Kidney (tissue), 14 donors: ENCODE results near the gene CCDC198. TPM values are rescaled to one million over a fixed set of nuclear protein-coding genes. Genes with fewer than 3 reads are reported as not detected.
A peak's percentile ranks its signal among the peaks of the same experiment; 100 is the strongest.

Experiments
- DNase-seq, 5 donors: peaks; one replicate each; pipeline ENCODE4 v3.0.0-alpha.2; 2013 to 2020
- FAIRE-seq: peaks from 2 replicates; lab custom pipeline; 2012; peaks lifted over from hg19 to GRCh38; lab: Jason Lieb, UNC
- H3K27ac ChIP-seq, 2 donors: one replicate each; pipeline ENCODE4 v1.7.0; 2013; ENCODE audit warnings: low read depth in 2 of 2, low read length in 2 of 2, inconsistent platforms in 1 of 2
- H3K27me3 ChIP-seq: one replicate; pipeline ENCODE4 v1.7.1; 2013; ENCODE audit warnings: low read length, inconsistent platforms; ENCODE audit not compliant: control insufficient read depth, insufficient read depth
- H3K36me3 ChIP-seq, 3 donors: one replicate each; pipeline versions ENCODE4 v1.7.0 to v1.7.1; 2013; ENCODE audit warnings: low read length in 3 of 3, control low read depth in 1 of 3, inconsistent platforms in 1 of 3; ENCODE audit not compliant: insufficient read depth in 3 of 3, control insufficient read depth in 2 of 3
- H3K4me1 ChIP-seq, 3 donors: one replicate each; pipeline versions ENCODE4 v1.7.0 to v1.7.1; 2013; ENCODE audit warnings: low read length in 3 of 3, inconsistent platforms in 1 of 3, low read depth in 1 of 3; ENCODE audit not compliant: control insufficient read depth in 2 of 3, insufficient read depth in 2 of 3
- H3K4me3 ChIP-seq, 3 donors: one replicate each; pipeline versions ENCODE4 v1.7.0 to v1.8.1; 2013; ENCODE audit warnings: low read length in 3 of 3, control low read depth in 1 of 3, inconsistent platforms in 1 of 3
- H3K9ac ChIP-seq, 3 donors: one replicate each; pipeline versions ENCODE4 v1.7.0 to v1.7.1; 2013; ENCODE audit warnings: low read length in 3 of 3, control low read depth in 1 of 3, inconsistent platforms in 1 of 3
- H3K9me3 ChIP-seq, 3 donors: one replicate each; pipeline versions ENCODE4 v1.7.0 to v1.7.1; 2013; ENCODE audit warnings: low read length in 3 of 3, control low read depth in 1 of 3, inconsistent platforms in 1 of 3; ENCODE audit not compliant: control insufficient read depth in 2 of 3, insufficient read depth in 1 of 3
- CTCF ChIP-seq: IDR thresholded peaks from 3 replicates; pipeline ENCODE4 v1.5.1; 2012; ENCODE audit warnings: mild to moderate bottlenecking, moderate library complexity, borderline replicate concordance; ENCODE audit not compliant: insufficient read depth; ENCODE audit errors: extremely low read depth
- intact Hi-C: fragments of 100-400 bp; cut with DNase I; formaldehyde crosslinking; loops from one replicate; pipeline ENCODE4 v1.11.1; 2022
- polyA plus RNA-seq: library from polyadenylated mRNA; stranded (reverse); fragments of 350-450 nt; fragmentation: Illumina TruSeq; extraction: RNeasy Lipid Tissue Mini Kit (QIAGEN cat#74804); gene quantifications from one replicate; pipeline ENCODE4 v1.2.3, GENCODE V29; 2014; ENCODE audit warnings: low read depth, low replicate concordance; ENCODE audit not compliant: insufficient read depth
- total RNA-seq: library from RNA; stranded (reverse); fragmentation: NEBNext Ultra II Directional; extraction: Animal tissue kit (Norgen Biotek cat#: 25700); gene quantifications from one replicate; pipeline ENCODE4 v1.2.1, GENCODE V29; 2021
- donor health status: control.
- donor health status: control.
- donor health status: control.
- donor health status: control.
- donor health status: control.
- donor health status: DM: yes; HTN: yes; CAD: no.
- donor health status: Normal renal cell carcinoma (clear cell type).

CCDC198 gene
- total and polyA plus RNA-seq, 2 donors from 2014 or later: 114 to 166 TPM

DNA sequence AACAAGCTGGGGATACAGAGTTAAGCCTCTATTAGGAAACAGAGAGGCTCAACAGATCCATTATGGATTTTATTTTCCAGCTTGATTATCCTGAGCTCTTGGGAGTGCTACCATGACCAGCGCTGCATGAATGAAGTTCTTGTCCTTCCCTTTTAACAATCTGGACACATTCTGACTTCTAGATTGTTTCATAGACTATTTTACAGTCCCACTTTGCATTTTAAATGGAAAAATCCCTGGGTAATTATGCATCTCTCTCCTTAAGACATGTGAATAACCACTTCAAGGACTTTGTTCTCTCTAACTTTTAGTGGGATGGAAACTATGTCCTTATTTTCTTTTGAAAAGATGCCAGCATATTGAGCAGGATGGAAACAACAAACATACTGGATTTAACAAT is 2.0 kb downstream of the CCDC198 start:
- DNase-seq (no peak), FAIRE-seq (no peak)
- H3K9ac ChIP-seq: peak overlapping the region in 2 of 3 donors; percentile 24 to 41
- H3K27ac ChIP-seq: peak overlapping the region; percentile 71 to 81
- no peaks in the 10 kb centered on the region for H3K36me3 ChIP-seq
- H3K4me1 ChIP-seq: peaks cover 0 to 8% (median 5%) of the 10 kb centered on the region in 3 donors
- H3K4me3 ChIP-seq: peak overlapping the region; percentile 71 to 74 (median 74)
- no peak for TF ChIP-seq CTCF
- H3K9me3 ChIP-seq: no peaks in the 10 kb centered on the region
- intact Hi-C loops: no loop called here
- H3K27me3 ChIP-seq: no peaks in the 10 kb centered on the region

DNA sequence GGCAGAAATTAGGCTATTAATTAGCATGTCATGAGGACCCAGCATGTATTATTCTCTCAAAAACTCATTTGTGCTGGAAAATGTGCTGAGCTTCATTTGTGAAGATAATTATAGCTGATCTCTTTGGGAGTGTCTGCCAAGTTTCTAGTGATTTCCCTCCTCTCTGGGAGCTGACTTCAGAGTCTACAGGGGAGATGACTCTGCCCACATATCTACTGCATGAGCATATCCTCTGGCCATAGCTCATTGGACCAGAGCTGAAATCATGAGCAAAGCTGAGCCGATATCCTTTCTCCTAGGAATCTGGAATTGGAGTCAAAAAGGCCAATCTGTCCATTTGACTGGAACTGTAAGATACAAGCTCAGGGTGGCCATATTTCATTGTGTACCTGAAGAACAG is 5.9 kb downstream of the CCDC198 start:
- FAIRE-seq (no peak), DNase-seq (no peak)
- intact Hi-C loops: loop anchor here (10.0 kb wide), 1 partner anchor 587 kb away; no protein-coding TSS in a partner anchor
- TF ChIP-seq CTCF: no peak
- Histone ChIP-seq H3K36me3 (peaks cover 2 to 4% (median 2%) of the 10 kb centered on the region in 3 donors), H3K27ac (peak overlapping the region in 1 of 2 donors; percentile 2), H3K9me3 (no peaks in the 10 kb centered on the region), H3K4me1 (peaks cover 0 to 12% (median 4%) of the 10 kb centered on the region in 3 donors), H3K27me3 (no peaks in the 10 kb centered on the region), H3K9ac (no peak overlapping the region), H3K4me3 (no peak overlapping the region)

DNA sequence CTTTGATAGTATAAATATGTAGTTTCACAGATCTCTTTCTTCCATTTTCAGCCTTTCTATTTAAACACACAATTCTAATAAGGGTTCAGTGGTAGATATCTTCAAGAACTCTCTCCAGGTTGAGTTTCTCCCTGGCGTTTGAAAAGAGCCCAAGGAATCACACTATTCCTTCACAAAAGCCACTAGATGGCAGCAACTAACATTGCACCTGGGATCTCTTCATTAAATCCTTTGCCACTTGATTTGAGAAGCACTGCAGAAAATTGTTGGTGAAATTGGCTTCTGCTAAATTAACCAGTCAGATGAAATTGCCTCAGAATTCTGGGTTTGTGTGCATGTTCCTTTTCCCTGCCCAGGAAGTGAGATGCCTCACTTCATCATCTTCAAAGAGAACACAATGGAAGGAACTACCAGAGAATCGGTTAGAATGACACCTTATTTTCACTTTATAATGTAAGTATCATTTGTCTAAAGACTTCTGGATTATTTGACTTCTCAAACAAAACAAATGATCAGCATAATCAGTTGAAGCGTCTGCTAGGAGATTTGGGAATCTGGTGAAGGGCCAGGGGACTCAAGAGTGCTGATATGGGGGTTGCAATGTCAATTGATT is 6.8 kb downstream of the CCDC198 start:
- intact Hi-C loops: loop anchor here (10.0 kb wide), 1 partner anchor 588 kb away; no protein-coding TSS in a partner anchor
- peaks cover 0 to 12% (median 4%) of the 10 kb centered on the region in 3 donors for H3K4me1 ChIP-seq
- no peak overlapping the region for H3K4me3 ChIP-seq
- H3K9me3 ChIP-seq: no peaks in the 10 kb centered on the region
- TF ChIP-seq CTCF: peak; percentile 72
- FAIRE-seq (peak; percentile 95), DNase-seq (peak in 2 of 5 donors; percentile 76 to 88)
- H3K9ac ChIP-seq: no peak overlapping the region
- no peaks in the 10 kb centered on the region for H3K27me3 ChIP-seq
- H3K36me3 ChIP-seq: peaks cover 6 to 10% (median 8%) of the 10 kb centered on the region in 3 donors
- H3K27ac ChIP-seq: peak overlapping the region in 1 of 2 donors; percentile 4
